H9 (cell line): ENCODE measurements around the gene UBR2. TPM values are rescaled to one million over a fixed set of nuclear protein-coding genes. Genes with fewer than 3 reads are reported as not detected.

ENCODE experiments used
- DNase-seq: peaks from one replicate; pipeline ENCODE4 v3.0.0-alpha.2; 2017
- H2AFZ ChIP-seq: one replicate; pipeline ENCODE4 v1.6.1; 2013; ENCODE audit warnings: mild to moderate bottlenecking, low read length, control low read depth, moderate library complexity
- H2AK5ac ChIP-seq: 2 replicates; pipeline ENCODE4 v1.6.1; 2013; ENCODE audit warnings: low read length, control low read depth, mixed read lengths; ENCODE audit not compliant: insufficient read length
- H2BK120ac ChIP-seq: one replicate; pipeline ENCODE4 v1.6.1; 2013; ENCODE audit warnings: low read depth, mild to moderate bottlenecking, low read length, control low read depth, inconsistent platforms; ENCODE audit not compliant: poor library complexity, severe bottlenecking
- H2BK12ac ChIP-seq: 2 replicates; pipeline ENCODE4 v1.6.1; 2013; ENCODE audit warnings: low read length, control low read depth, mixed read lengths, low read depth; ENCODE audit not compliant: insufficient read length
- H2BK15ac ChIP-seq: 2 replicates; pipeline ENCODE4 v1.6.1; 2013; ENCODE audit warnings: low read depth, low read length, control low read depth
- H2BK20ac ChIP-seq: one replicate; pipeline ENCODE4 v1.6.1; 2013; ENCODE audit warnings: low read depth, mild to moderate bottlenecking, low read length, control low read depth, inconsistent platforms; ENCODE audit not compliant: poor library complexity, severe bottlenecking
- H2BK5ac ChIP-seq: 2 replicates; pipeline ENCODE4 v1.6.1; 2013; ENCODE audit warnings: low read length, control low read depth, mixed read lengths; ENCODE audit not compliant: insufficient read length
- H3K14ac ChIP-seq: 2 replicates; pipeline ENCODE4 v1.6.1; 2013; ENCODE audit warnings: low read length, control low read depth; ENCODE audit not compliant: insufficient read depth
- H3K18ac ChIP-seq: 2 replicates; pipeline ENCODE4 v1.6.1; 2013; ENCODE audit warnings: low read depth, mild to moderate bottlenecking, mixed read lengths, low read length, control low read depth; ENCODE audit not compliant: insufficient read length
- H3K23ac ChIP-seq: 2 replicates; pipeline ENCODE4 v1.6.1; 2013; ENCODE audit warnings: low read length, control low read depth, mixed read lengths, low read depth; ENCODE audit not compliant: insufficient read length
- H3K23me2 ChIP-seq: 2 replicates; pipeline ENCODE4 v1.6.1; 2013; ENCODE audit warnings: low read depth, mild to moderate bottlenecking, mixed read lengths, low read length, control low read depth; ENCODE audit not compliant: insufficient read length, poor library complexity, severe bottlenecking
- H3K27ac ChIP-seq: 2 replicates; pipeline ENCODE4 v1.5.1; 2013; ENCODE audit warnings: low read length, control low read depth, mixed read lengths, low read depth; ENCODE audit not compliant: insufficient read length
- H3K27me3 ChIP-seq: 2 replicates; pipeline ENCODE4 v1.6.1; 2013; ENCODE audit warnings: low read length, control low read depth, inconsistent platforms; ENCODE audit not compliant: insufficient read depth
- H3K4ac ChIP-seq: 2 replicates; pipeline ENCODE4 v1.6.1; 2013; ENCODE audit warnings: low read depth, mild to moderate bottlenecking, control low read depth, inconsistent platforms, low read length, moderate library complexity
- H3K4me1 ChIP-seq: 2 replicates; pipeline ENCODE4 v1.6.1; 2013; ENCODE audit warnings: low read length, control low read depth, inconsistent platforms; ENCODE audit not compliant: insufficient read depth
- H3K4me2 ChIP-seq: 2 replicates; pipeline ENCODE4 v1.6.1; 2013; ENCODE audit warnings: low read length, control low read depth, mixed read lengths; ENCODE audit not compliant: insufficient read length, insufficient read depth
- H3K56ac ChIP-seq: 2 replicates; pipeline ENCODE4 v1.6.1; 2013; ENCODE audit warnings: low read depth, mild to moderate bottlenecking, mixed read lengths, low read length, control low read depth; ENCODE audit not compliant: insufficient read length
- H3K79me1 ChIP-seq: 2 replicates; pipeline ENCODE4 v1.6.1; 2013; ENCODE audit warnings: low read depth, mild to moderate bottlenecking, moderate library complexity, low read length, control low read depth, inconsistent platforms; ENCODE audit not compliant: insufficient read depth, poor library complexity, severe bottlenecking
- H3K79me2 ChIP-seq: 2 replicates; pipeline ENCODE4 v1.6.1; 2013; ENCODE audit warnings: low read length, control low read depth, inconsistent platforms; ENCODE audit not compliant: insufficient read depth
- H3K9ac ChIP-seq: 2 replicates; pipeline ENCODE4 v1.6.1; 2013; ENCODE audit warnings: low read length, control low read depth, mixed read lengths; ENCODE audit not compliant: insufficient read length; ENCODE audit errors: extremely low read depth
- H3K9me3 ChIP-seq: one replicate; pipeline ENCODE4 v1.6.1; 2013; ENCODE audit warnings: low read depth, low read length, inconsistent platforms; ENCODE audit not compliant: control insufficient read depth
- H3T11ph ChIP-seq: one replicate; pipeline ENCODE4 v1.6.1; 2013; ENCODE audit warnings: mild to moderate bottlenecking, low read length, control low read depth, inconsistent platforms
- H4K20me1 ChIP-seq: one replicate; pipeline ENCODE4 v1.6.1; 2013; ENCODE audit not compliant: control insufficient read depth, insufficient read length, insufficient read depth
- H4K5ac ChIP-seq: 2 replicates; pipeline ENCODE4 v1.6.1; 2013; ENCODE audit warnings: low read depth, mild to moderate bottlenecking, mixed read lengths, low read length, control low read depth; ENCODE audit not compliant: insufficient read length
- H4K8ac ChIP-seq: replicated peaks from 2 replicates; pipeline ENCODE4 v1.6.1; 2013; ENCODE audit warnings: low read length, control low read depth, mixed read lengths, low read depth; ENCODE audit not compliant: insufficient read length
- H4K91ac ChIP-seq: 2 replicates; pipeline ENCODE4 v1.6.1; 2013; ENCODE audit warnings: low read depth, mild to moderate bottlenecking, moderate library complexity, mixed read lengths, low read length, control low read depth; ENCODE audit not compliant: insufficient read length
- H3K27ac Mint-ChIP-seq, 3 experiments: 2 replicates in 2 of 3; 3 replicates in 1 of 3; pipeline ENCODE4 v1.8.0; 2020 to 2021; ENCODE audit warnings: mixed read lengths in 3 of 3, mild to moderate bottlenecking in 1 of 3, moderate library complexity in 1 of 3
- H3K27me3 Mint-ChIP-seq: 2 replicates; pipeline ENCODE4 v1.8.0; 2021; ENCODE audit warnings: low read depth, mild to moderate bottlenecking, moderate library complexity, mixed read lengths
- H3K36me3 Mint-ChIP-seq, 3 experiments: 2 replicates in 2 of 3; 3 replicates in 1 of 3; pipeline ENCODE4 v1.8.0; 2020 to 2021; ENCODE audit warnings: low read depth in 3 of 3, mixed read lengths in 3 of 3; ENCODE audit not compliant: insufficient read depth in 1 of 3
- H3K4me1 Mint-ChIP-seq, 2 experiments: 2 replicates each; pipeline ENCODE4 v1.8.0; 2020; ENCODE audit warnings: mixed read lengths in 2 of 2
- H3K4me3 Mint-ChIP-seq, 2 experiments: 2 replicates in 1 of 2; 3 replicates in 1 of 2; pipeline ENCODE4 v1.8.0; 2020 to 2021; ENCODE audit warnings: mild to moderate bottlenecking in 2 of 2, mixed read lengths in 2 of 2, moderate library complexity in 1 of 2
- H3K9me3 Mint-ChIP-seq, 2 experiments: 2 replicates in 1 of 2; 3 replicates in 1 of 2; pipeline ENCODE4 v1.8.0; 2020; ENCODE audit warnings: mild to moderate bottlenecking in 2 of 2, mixed read lengths in 2 of 2, moderate library complexity in 1 of 2
- CTCF ChIP-seq: fragments of 200-600 bp; sonication (generic); conservative IDR thresholded peaks from 3 replicates; pipeline ENCODE4 v1.8.0; 2021; ENCODE audit warnings: antibody characterized with exemption, mild to moderate bottlenecking
- WGBS: extraction: QIAGEN DNeasy Blood & Tissue Kit; methylation state at CpG from one replicate; pipeline ENCODE4 v1.1.7; 2013; ENCODE audit warnings: missing lambda C conversion rate, low lambda C conversion rate, mixed read lengths; ENCODE audit not compliant: insufficient read length; ENCODE audit errors: extremely low coverage; 5-methylcytosine and 5-hydroxymethylcytosine counted together
- total RNA-seq: library from RNA; stranded (reverse); gene quantifications from 2 replicates; pipeline ENCODE4 v1.2.1, GENCODE V29; 2021

UBR2 gene
- total RNA-seq, 1 experiment from 2014 or later = 18.7 TPM

- Histone ChIP-seq H4K91ac (no peak overlapping the region), H2BK15ac (no peak overlapping the region), H3K14ac (no peak overlapping the region), H3K9me3 (no peaks in the 10 kb centered on the region), H3K18ac (no peak overlapping the region), H3K56ac (no peak overlapping the region), H3K23me2 (no peaks in the 10 kb centered on the region), H3K79me1 (no peaks in the 10 kb centered on the region), H3K4me2 (no peak overlapping the region), H3K4ac (no peak overlapping the region), H2BK20ac (no peak overlapping the region), H3K9ac (no peak overlapping the region), H2AFZ (no peak overlapping the region), H4K5ac (no peak overlapping the region), H4K20me1 (no peaks in the 10 kb centered on the region), H3K27me3 (no peaks in the 10 kb centered on the region), H3K27ac (no peak overlapping the region), H3T11ph (no peak overlapping the region), H4K8ac (no peak overlapping the region), H2BK120ac (no peak overlapping the region), H3K23ac (no peak overlapping the region), H3K79me2 (no peaks in the 10 kb centered on the region), H2BK5ac (no peak overlapping the region), H3K4me1 (no peaks in the 10 kb centered on the region), H2BK12ac (no peak overlapping the region), H2AK5ac (no peak overlapping the region)
- Mint-ChIP-seq H3K36me3 (peaks cover 6 to 38% (median 37%) of the 10 kb centered on the region in 3 experiments; a peak in 6 of 7 replicates), H3K27ac (peak overlapping the region in 1 of 3 experiments; percentile 29; a peak in 2 of 7 replicates), H3K27me3 (no peaks in the 10 kb centered on the region), H3K4me3 (no peak overlapping the region), H3K9me3 (no peaks in the 10 kb centered on the region), H3K4me1 (no peaks in the 10 kb centered on the region)
- TF ChIP-seq CTCF = no peak
- DNase-seq = no peak
- no CpG with 5 or more reads among the region's 5 CpGs for WGBS
Measured at GRCh38 chr6:42642794-42643193, 79.0 kb downstream of the UBR2 start.
